ENCODE measurements around the gene LRFN4. TPM values are rescaled to one million over a fixed set of nuclear protein-coding genes. Genes with fewer than 3 reads are reported as not detected.

Gene LRFN4
- total RNA-seq, 2 experiments from 2014 or later, result 16.4 to 17.0 TPM

DNA sequence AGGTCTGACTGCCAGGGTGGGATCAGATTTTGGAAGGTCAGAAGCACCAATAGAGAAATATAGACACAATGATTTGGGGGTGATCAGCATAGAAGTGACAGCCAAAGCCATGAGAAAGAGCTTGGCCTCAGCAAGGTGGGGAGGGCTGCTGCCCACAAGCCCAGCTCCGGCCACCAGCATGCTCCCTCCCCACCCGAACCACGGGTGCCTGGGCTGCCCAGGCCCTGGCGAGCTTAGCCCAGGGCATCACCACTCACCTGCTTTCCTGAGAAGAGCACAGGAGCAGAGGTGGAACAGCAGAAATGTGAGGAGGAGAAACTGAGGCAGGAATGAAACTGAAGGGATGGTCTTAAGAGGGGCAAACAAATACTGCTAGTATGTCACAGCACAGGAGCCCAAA, 48.8 kb downstream of the LRFN4 start:
- no peak overlapping the region for H3K4me3 Mint-ChIP-seq
- no peak for ATAC-seq (ENCODE audit: low read depth)
- H3K36me3 Mint-ChIP-seq, result no peaks in the 10 kb centered on the region
- no peaks in the 10 kb centered on the region for H3K4me1 Mint-ChIP-seq
- POLR2A ChIA-PET, result no interaction called here
- H3K27ac Mint-ChIP-seq, result no peak overlapping the region
- no peak for DNase-seq
- no peaks in the 10 kb centered on the region for H3K27me3 Mint-ChIP-seq
- H3K9me3 Mint-ChIP-seq, result no peaks in the 10 kb centered on the region

DNA sequence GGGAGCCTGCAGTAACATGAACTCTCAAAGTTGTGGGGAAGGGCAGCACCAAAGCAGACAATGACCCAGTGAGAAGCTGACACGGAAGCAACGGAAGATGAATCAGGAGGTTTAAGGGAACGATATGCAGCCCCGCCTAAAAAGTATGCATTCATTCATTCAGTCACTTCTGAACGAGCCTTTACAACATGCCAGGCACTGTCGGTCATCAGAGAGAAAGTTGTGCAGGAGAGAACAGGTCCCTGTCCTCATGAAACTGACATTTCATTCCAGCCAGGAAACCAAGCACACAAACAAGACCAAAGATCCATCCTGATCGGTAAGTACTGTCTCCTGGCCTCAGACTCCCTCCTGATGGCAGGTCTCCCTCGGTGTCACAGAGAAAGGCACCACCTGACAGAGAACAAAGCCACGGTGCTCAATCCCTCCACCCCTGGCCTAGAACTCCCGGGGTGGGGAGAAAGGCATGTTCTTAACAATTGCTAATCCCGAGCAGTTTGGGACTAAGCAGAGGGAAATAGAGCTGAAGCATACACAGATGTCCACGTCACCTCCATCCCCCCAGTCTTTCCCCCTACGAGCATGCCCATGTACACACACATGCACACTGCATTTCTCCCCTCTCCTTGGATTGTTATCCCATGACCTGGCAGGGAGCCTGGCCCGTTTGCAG, 49.3 kb downstream of the LRFN4 start:
- Mint-ChIP-seq H3K4me3 (no peak overlapping the region), H3K4me1 (no peaks in the 10 kb centered on the region), H3K27me3 (no peaks in the 10 kb centered on the region), H3K27ac (no peak overlapping the region), H3K36me3 (no peaks in the 10 kb centered on the region), H3K9me3 (no peaks in the 10 kb centered on the region)
- POLR2A ChIA-PET, result no interaction called here
- no peak for ATAC-seq (ENCODE audit: low read depth)
- DNase-seq, result no peak

DNA sequence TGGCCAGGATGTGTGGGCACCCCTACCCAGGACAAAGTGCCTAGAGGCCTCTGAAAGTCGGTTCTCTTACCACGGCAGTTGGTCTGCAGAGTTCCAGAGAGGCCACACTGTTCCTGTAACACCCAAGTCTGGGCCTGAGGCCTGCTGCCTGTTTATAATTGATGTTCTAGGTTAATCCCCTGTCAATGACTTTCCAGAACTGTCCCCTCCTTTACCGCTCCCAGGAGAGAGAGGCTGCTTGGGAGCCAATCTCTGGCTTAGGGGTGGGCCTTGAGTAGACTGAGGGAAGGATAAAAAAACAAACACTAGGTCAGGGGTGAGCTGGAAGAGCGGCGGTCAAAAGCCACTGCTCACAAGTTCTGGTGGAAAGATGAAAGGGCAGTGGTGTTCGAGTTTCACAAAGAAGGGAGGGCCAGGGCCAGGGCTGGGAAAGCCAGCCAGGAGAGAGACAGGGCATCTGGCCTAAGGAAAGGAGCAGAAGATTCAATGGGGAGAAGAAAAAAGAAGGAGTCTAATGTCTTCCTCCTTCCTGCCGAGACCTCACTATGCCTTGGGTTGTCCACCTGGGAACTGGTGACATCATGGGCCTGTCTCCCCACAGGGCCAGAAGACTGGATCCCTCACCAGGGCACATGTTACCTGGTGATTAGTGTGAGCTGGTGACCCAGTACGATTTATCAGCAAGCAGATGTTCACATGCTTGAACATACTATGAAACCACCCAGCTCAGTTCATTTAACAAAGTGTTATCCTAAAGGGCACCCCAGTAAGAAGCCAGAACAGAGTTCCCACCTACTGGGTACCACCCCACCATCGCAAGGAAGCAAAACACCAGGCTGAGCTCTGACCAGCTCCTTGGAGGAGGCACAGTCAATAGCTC, 51.1 kb downstream of the LRFN4 start:
- DNase-seq (no peak), ATAC-seq (ENCODE audit: low read depth) (no peak)
- Mint-ChIP-seq H3K4me3 (no peak overlapping the region), H3K27ac (no peak overlapping the region), H3K4me1 (no peaks in the 10 kb centered on the region), H3K27me3 (no peaks in the 10 kb centered on the region), H3K36me3 (no peaks in the 10 kb centered on the region), H3K9me3 (no peaks in the 10 kb centered on the region)
- POLR2A ChIA-PET, result no interaction called here

DNA sequence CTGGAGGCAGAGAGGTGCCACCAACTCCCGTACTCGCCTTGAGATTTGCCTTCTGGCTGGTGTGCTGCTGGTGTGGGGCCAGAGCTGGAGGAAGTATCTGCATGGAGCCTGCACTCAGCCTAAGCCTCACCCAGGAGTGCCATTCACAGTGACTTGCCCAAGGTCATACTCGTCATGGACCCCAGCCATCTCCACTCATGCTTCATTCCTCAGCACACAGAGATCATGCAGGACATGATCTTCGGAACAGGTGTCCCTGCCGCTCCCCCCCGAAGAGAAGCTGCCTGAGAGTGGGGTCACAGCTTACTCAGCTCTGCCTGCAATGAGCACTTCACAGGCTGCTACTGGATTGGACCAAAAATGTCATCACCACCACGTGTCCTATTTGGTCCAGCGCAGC, 52.3 kb downstream of the LRFN4 start:
- ATAC-seq (ENCODE audit: low read depth) (no peak), DNase-seq (no peak)
- H3K4me3 Mint-ChIP-seq, result no peak overlapping the region
- no peaks in the 10 kb centered on the region for H3K4me1 Mint-ChIP-seq
- H3K36me3 Mint-ChIP-seq, result no peaks in the 10 kb centered on the region
- H3K27ac Mint-ChIP-seq, result no peak overlapping the region
- no peaks in the 10 kb centered on the region for H3K9me3 Mint-ChIP-seq
- no peaks in the 10 kb centered on the region for H3K27me3 Mint-ChIP-seq
- POLR2A ChIA-PET, result no interaction called here

DNA sequence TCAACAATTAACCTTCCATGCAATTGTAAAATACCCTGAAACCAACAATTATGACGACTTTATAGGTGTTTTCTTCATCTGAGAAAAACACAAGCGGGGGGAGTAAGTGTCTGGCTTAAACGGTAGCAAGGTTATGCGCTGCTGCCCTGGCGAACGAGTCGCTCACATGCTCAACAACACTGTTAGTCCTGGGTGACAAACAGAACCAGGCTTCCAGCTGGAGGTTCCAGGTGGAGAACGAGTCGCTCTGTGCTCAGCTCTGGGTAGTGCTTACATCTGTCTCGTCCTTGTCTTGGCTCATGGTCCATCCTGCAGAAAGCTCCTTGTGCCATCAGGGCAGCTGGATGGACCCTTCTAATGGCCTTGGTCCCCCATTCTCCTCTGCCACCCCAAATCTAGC, 53.2 kb downstream of the LRFN4 start:
- Mint-ChIP-seq H3K27ac (no peak overlapping the region), H3K36me3 (no peaks in the 10 kb centered on the region), H3K9me3 (no peaks in the 10 kb centered on the region), H3K4me1 (no peaks in the 10 kb centered on the region), H3K27me3 (no peaks in the 10 kb centered on the region), H3K4me3 (no peak overlapping the region)
- DNase-seq (no peak), ATAC-seq (ENCODE audit: low read depth) (no peak)
- POLR2A ChIA-PET, result interaction anchor here (0.6 kb wide), 1 partner anchor 292 kb away, joined by 5 read pairs; no protein-coding TSS in a partner anchor

Other genes starting within 250 kb of the LRFN4 start
- gene RBM14, start 240.4 kb upstream of the LRFN4 start, total RNA-seq, result 100 to 1,000 TPM; 150 to 151 TPM
- gene RBM4, start 218.4 kb upstream of the LRFN4 start, total RNA-seq, result 100 to 1,000 TPM; 152 to 158 TPM
- gene RBM4B, start 179.2 kb upstream of the LRFN4 start, total RNA-seq, result 10 to 100 TPM; 21.1 to 23.4 TPM
- 1 to 10 TPM; 1.3 to 1.6 TPM for gene SPTBN2, start 127.8 kb upstream of the LRFN4 start, total RNA-seq
- gene RCE1, start 13.6 kb upstream of the LRFN4 start, total RNA-seq, result 10 to 100 TPM; 23.0 to 27.2 TPM
- 1 to 10 TPM; 8.2 to 9.0 TPM for gene PC, start 101.3 kb downstream of the LRFN4 start, total RNA-seq
- gene C11orf86, start 118.2 kb downstream of the LRFN4 start, total RNA-seq, result not detected
- gene SYT12, start 166.1 kb downstream of the LRFN4 start, total RNA-seq, result not detected
- under 1 TPM; 0.39 to 0.54 TPM for gene RHOD, start 199.8 kb downstream of the LRFN4 start, total RNA-seq

Measured in activated naive CD8-positive, alpha-beta T cell treated with anti-CD3 and anti-CD28 coated beads, Interleukin-2, amount 10 ng/mL, durations not matched to agents 7 days and 5 days (primary cell).